ENCODE results near the gene ZHX3.

DNA sequence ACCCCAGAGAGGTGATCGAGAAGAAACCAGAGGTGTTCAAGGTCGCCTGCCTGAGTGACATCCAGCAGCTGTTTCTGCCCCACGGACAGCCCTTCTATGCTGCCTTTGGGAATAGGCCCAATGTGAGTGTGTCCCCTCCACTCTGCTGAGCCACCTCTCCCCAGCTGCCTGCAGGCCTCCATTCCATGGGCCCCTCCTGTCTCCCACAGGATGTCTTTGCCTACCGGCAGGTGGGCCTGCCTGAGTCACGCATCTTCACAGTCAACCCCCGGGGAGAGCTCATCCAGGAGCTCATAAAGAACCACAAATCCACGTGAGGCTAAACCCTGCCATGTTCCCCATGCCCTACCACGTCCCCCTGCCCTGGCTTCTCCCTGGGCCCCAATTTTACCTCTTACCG lies 40.7 kb upstream of the ZHX3 start:
- TF ChIP-seq, protein P1, sequence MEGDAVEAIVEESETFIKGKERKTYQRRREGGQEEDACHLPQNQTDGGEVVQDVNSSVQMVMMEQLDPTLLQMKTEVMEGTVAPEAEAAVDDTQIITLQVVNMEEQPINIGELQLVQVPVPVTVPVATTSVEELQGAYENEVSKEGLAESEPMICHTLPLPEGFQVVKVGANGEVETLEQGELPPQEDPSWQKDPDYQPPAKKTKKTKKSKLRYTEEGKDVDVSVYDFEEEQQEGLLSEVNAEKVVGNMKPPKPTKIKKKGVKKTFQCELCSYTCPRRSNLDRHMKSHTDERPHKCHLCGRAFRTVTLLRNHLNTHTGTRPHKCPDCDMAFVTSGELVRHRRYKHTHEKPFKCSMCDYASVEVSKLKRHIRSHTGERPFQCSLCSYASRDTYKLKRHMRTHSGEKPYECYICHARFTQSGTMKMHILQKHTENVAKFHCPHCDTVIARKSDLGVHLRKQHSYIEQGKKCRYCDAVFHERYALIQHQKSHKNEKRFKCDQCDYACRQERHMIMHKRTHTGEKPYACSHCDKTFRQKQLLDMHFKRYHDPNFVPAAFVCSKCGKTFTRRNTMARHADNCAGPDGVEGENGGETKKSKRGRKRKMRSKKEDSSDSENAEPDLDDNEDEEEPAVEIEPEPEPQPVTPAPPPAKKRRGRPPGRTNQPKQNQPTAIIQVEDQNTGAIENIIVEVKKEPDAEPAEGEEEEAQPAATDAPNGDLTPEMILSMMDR (IDR thresholded peaks at IDR 0.05), result no peak
- TF ChIP-seq POLR2AphosphoS5 (IDR thresholded peaks at IDR 0.05) (no peak), POLR2A (IDR thresholded peaks at IDR 0.05; ENCODE audit: low read depth) (no peak)

All from esophagus muscularis mucosa (tissue), 3 donors.